Panc1 (cell line): Measurements from ENCODE around the gene KRTAP2-2. TPM values are rescaled to one million over a fixed set of nuclear protein-coding genes. Genes with fewer than 3 reads are reported as not detected.
"Not testable (repeated sequence)": the region's sequence is repeated elsewhere in the genome, so short reads cannot be mapped to it uniquely, and the experiment has no call there.

Source experiments
- ATAC-seq: fragments of 200-7000 bp; cut with Tn5 transposase; 2 replicates; pipeline ENCODE4 v1.9.1; 2020; ENCODE audit warnings: mild to moderate bottlenecking, moderate library complexity
- BruUV-seq: library from RNA; stranded (reverse); fragments of 400-500 nt; replicated peaks from 2 replicates; lab custom pipeline; 2021; lab: Mats Ljungman, UMichigan
- CTCF ChIA-PET: fragments of 300-600 bp; sonication (Branson Sonifier 250); formaldehyde crosslinking; loops from one replicate; lab custom pipeline; 2022; ENCODE audit warnings: antibody characterized with exemption; lab: Charles Lee
- POLR2A ChIA-PET: fragments of 300-600 bp; sonication (Branson Sonifier 250); formaldehyde crosslinking; loops from one replicate; lab custom pipeline; 2022; ENCODE audit warnings: antibody characterized with exemption; lab: Charles Lee
- DNase-seq: peaks from one replicate; pipeline ENCODE4 v3.0.0-alpha.2; 2010; ENCODE audit warnings: low read depth, low spot score
- H3K27ac ChIP-seq: 2 replicates; pipeline ENCODE4 v1.5.1; 2011; ENCODE audit warnings: mild to moderate bottlenecking, low read length, inconsistent platforms
- H3K27me3 ChIP-seq: fragments of 200-500 bp; sonication (Bioruptor generic); 2 replicates; pipeline ENCODE4 v1.6.0; 2014; ENCODE audit warnings: low read length, inconsistent platforms; ENCODE audit not compliant: control insufficient read depth, insufficient read depth
- H3K36me3 ChIP-seq: fragments of 200-500 bp; sonication (Bioruptor generic); 2 replicates; pipeline ENCODE4 v1.5.1; 2014; ENCODE audit warnings: inconsistent platforms, mild to moderate bottlenecking, low read length, moderate library complexity; ENCODE audit not compliant: control insufficient read depth, insufficient read depth
- H3K4me1 ChIP-seq: 2 replicates; pipeline ENCODE4 v1.5.1; 2011; ENCODE audit warnings: inconsistent platforms, mild to moderate bottlenecking, low read length, moderate library complexity; ENCODE audit not compliant: control insufficient read depth, insufficient read depth
- H3K4me3 ChIP-seq, 2 experiments: 2 replicates each; pipeline ENCODE4 v1.5.1; 2011 to 2012; ENCODE audit warnings: low read depth in 2 of 2, low read length in 2 of 2, mild to moderate bottlenecking in 2 of 2, inconsistent platforms in 1 of 2, moderate library complexity in 1 of 2
- H3K9me3 ChIP-seq: fragments of 200-500 bp; sonication (Bioruptor generic); 2 replicates; pipeline ENCODE4 v1.5.1; 2014; ENCODE audit warnings: low read depth, mild to moderate bottlenecking, inconsistent platforms, low read length, moderate library complexity; ENCODE audit not compliant: control insufficient read depth, insufficient read depth
- CTCF ChIP-seq: fragments of 450-650 bp; IDR thresholded peaks from 2 replicates; pipeline ENCODE4 v1.5.1; 2017; ENCODE audit warnings: mild to moderate bottlenecking
- POLR2AphosphoS5 ChIP-seq: IDR thresholded peaks from 2 replicates; pipeline ENCODE4 v1.6.1; 2012; ENCODE audit warnings: mild to moderate bottlenecking, low read depth, low read length, moderate library complexity
- REST ChIP-seq, 2 experiments: IDR thresholded peaks; 2 replicates each; pipeline ENCODE4 v1.6.1; 2011 to 2012; ENCODE audit warnings: low read depth in 2 of 2, control low read depth in 1 of 2, low read length in 1 of 2, mild to moderate bottlenecking in 1 of 2, moderate library complexity in 1 of 2; ENCODE audit not compliant: insufficient read depth in 1 of 2
- SIN3A ChIP-seq: IDR thresholded peaks from 2 replicates; pipeline ENCODE4 v1.6.1; 2012; ENCODE audit warnings: low read depth, mild to moderate bottlenecking, low read length, moderate library complexity, borderline replicate concordance; ENCODE audit not compliant: insufficient read depth
- TCF7L2 ChIP-seq: IDR thresholded peaks from 2 replicates; pipeline ENCODE4 v1.6.1; 2011; ENCODE audit warnings: mild to moderate bottlenecking, low read depth, low read length, inconsistent platforms
- in situ Hi-C: cut with HindIII; loops from 2 replicates; pipeline ENCODE4 v1.10.0; 2016; ENCODE audit warnings: low sequenced_read_pairs, low pct_unique_long_range_greater_than_20kb
- intact Hi-C: fragments of 100-400 bp; cut with micrococcal nuclease; formaldehyde crosslinking; loops from one replicate; pipeline ENCODE4 v1.10.0; 2022; ENCODE audit not compliant: unreplicated experiment
- total RNA-seq: library from RNA; stranded (reverse); gene quantifications from one replicate; pipeline ENCODE4 v1.2.1, GENCODE V29; 2021; ENCODE audit not compliant: unreplicated experiment

The KRTAP2-2 gene
- total RNA-seq, 1 experiment from 2014 or later: not detected

GRCh38 chr17:41058741-41059140 is 3.7 kb upstream of the KRTAP2-2 start:
- no peaks in the 10 kb centered on the region for H3K4me1 ChIP-seq
- H3K36me3 ChIP-seq: no peaks in the 10 kb centered on the region
- no TSS peak for BruUV-seq
- TF ChIP-seq TCF7L2 (no peak), REST (IDR thresholded peaks at IDR 0.05; ENCODE audit: insufficient read depth in 1 of 2, low read depth in 2 of 2, low read length in 1 of 2) (no peak), CTCF (no peak)
- DNase-seq (no peak), ATAC-seq (no peak)
- H3K27ac ChIP-seq: no peak overlapping the region
- ChIA-PET CTCF (interaction anchor here (0.6 kb wide), 1 partner anchor 97 kb away, joined by 4 read pairs; no protein-coding TSS in a partner anchor), POLR2A (no interaction called here)
- no peak overlapping the region for H3K4me3 ChIP-seq
- intact Hi-C loops (no loop called here), in situ Hi-C loops (no loop called here)
- no peaks in the 10 kb centered on the region for H3K9me3 ChIP-seq
- no peaks in the 10 kb centered on the region for H3K27me3 ChIP-seq

GRCh38 chr17:41057547-41057946 is 2.5 kb upstream of the KRTAP2-2 start:
- no peak overlapping the region for H3K4me3 ChIP-seq
- H3K9me3 ChIP-seq: no peaks in the 10 kb centered on the region
- in situ Hi-C loops (no loop called here), intact Hi-C loops (no loop called here)
- no TSS peak for BruUV-seq
- H3K27ac ChIP-seq: no peak overlapping the region
- no peak for TF ChIP-seq TCF7L2
- no peak for TF ChIP-seq CTCF
- no peak for TF ChIP-seq POLR2AphosphoS5
- TF ChIP-seq REST (IDR thresholded peaks at IDR 0.05; ENCODE audit: insufficient read depth in 1 of 2, low read depth in 2 of 2, low read length in 1 of 2): no peak
- TF ChIP-seq SIN3A: no peak
- POLR2A ChIA-PET: no interaction called here
- no peak for ATAC-seq
- H3K4me1 ChIP-seq: no peaks in the 10 kb centered on the region
- H3K36me3 ChIP-seq: no peaks in the 10 kb centered on the region
- no peaks in the 10 kb centered on the region for H3K27me3 ChIP-seq
- no peak for DNase-seq
- CTCF ChIA-PET: no interaction called here

GRCh38 chr17:41054556-41054955 is 474 bp downstream of the KRTAP2-2 start:
- DNase-seq, CTCF ChIA-PET, H3K27ac ChIP-seq, POLR2A ChIA-PET, intact Hi-C loops, H3K27me3 ChIP-seq, in situ Hi-C loops, H3K4me3 ChIP-seq, H3K4me1 ChIP-seq, BruUV-seq, H3K36me3 ChIP-seq, H3K9me3 ChIP-seq, ATAC-seq: not testable (repeated sequence)
